DMS153 (cell line): ENCODE measurements around the gene TRPM1.

Experiments used
- DNase-seq: peaks from one replicate; lab custom pipeline; 2025; lab: John Stamatoyannopoulos, UW

Gene TRPM1

GRCh38 chr15:31082771-31083369, 18.7 kb downstream of the TRPM1 start:
- no peak for DNase-seq

DNA sequence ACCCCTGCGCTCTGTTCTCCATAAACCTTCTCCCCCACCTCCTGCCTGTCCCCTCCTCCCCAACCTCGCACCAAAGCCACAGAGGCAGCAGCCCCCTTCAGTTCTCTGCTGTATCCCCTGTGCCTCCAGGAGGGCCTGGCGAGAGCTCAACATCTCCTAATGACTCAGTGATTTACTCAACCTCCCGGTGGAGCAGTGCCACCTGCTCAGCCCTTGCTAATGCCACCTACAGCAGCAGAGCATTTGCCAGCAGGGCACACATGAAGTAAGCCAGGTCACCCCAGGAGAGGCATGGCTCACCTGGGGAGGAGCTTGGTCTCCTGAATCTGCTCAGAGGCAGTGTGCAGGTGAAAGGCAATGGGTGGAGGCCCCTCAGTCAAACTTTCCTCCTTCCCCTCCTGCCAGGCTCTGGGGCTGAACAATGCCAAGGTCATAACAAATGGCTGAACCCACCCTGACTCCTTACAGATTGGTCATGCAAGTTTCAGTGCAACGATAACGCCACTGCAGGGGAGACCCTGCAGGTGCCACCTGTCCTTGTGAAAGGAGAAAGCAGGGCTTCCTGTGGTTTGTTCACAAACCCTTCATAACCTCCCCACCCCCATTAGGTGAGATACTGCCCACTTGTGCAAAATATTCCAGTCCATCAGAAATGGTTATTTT, 19.8 kb downstream of the TRPM1 start:
- no peak for DNase-seq

GRCh38 chr15:31081056-31081455, 20.5 kb downstream of the TRPM1 start:
- no peak for DNase-seq

- DNase-seq: no peak
Measured at GRCh38 chr15:31080591-31081014, 20.9 kb downstream of the TRPM1 start.

DNA sequence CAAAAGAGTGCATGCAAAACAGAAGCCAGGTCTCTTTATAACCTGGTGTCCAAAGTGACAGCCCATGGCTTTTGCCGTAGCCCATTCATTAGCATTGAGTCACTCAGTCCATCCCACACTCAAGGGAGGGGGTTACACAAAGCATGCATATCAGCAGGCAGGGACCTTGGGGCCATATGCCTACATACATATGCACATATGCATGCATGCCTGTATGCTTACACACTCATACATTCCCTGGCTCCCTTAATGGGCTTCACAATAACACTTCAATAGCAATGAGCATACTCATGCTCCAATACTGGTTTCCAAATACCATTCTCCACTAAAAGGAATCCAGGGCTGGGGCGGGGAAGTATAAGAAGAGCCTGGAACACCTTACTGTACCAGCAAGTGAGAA, 22.0 kb downstream of the TRPM1 start:
- no peak for DNase-seq

- DNase-seq: no peak
Measured at GRCh38 chr15:31078471-31078870, 23.1 kb downstream of the TRPM1 start.

- no peak for DNase-seq
Measured at GRCh38 chr15:31077941-31078340, 23.6 kb downstream of the TRPM1 start.

GRCh38 chr15:31077181-31077580, 24.3 kb downstream of the TRPM1 start:
- no peak for DNase-seq

DNA sequence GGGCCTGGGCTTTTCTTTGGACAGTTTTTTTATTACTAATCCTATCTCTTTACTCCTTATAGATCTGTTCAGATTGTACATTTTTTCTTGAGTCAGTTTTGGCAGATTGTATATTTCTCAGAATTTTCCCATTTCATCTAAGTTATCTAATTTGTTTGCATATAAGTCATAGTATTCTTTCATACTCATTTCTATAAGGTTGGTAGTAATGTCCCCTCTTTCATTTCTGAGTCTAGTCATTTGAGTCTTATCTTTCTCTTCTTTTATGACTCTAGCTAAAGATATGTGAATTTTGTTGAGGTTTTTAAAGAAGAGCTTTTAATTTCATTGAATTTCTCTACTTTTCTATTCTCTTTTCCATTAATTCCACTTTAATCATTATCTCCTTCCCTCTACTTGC, 27.2 kb downstream of the TRPM1 start:
- DNase-seq: no peak

DNA sequence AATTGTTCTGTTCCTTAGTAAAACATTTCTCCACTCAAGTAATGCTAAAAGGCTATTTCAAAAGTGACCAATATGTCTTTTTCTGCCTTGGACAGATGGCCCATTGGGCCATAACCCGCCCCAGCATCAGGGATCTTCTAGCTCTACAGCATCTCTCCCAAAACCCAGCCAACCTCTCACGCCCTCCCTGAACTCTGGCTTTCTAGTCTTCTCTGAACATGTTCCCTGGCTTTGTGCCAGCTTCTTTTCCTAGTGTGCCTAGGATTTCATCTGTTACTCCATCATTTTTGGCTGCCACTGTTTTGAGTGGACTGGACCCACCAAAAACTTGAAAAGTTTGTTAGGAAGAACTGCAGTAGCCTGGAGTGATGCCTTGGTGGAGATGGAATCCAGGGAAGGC, 30.7 kb downstream of the TRPM1 start:
- DNase-seq: no peak

DNA sequence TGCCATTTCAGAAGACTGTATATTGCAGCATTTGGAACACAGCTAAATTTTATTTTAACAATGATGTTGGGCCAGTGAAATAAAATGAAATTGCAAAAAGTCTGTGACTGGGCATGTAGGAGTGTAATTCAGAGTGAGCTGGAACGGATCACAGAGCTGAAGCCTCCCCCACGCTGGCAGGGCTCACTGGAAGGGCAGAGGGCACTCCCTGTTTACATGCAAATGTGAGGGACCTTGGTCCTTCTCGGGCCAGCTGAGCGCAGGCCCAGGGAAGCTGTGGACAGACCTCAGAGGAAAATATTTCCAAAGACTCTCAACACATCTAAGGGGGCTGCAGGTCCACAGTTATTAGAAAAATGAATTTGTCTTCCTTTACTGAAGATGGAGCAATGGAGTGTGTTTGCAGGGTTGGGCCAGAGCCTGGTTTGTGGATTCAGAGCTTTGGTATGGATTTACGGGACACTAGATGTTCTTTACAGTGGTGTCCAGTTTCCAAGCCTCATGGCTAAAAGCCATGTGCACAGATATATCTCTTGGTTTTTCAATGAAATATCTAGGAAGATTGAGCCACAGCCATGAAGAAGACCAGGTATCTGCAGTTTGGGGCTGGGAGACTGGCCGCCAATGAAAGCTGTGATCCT, 32.0 kb downstream of the TRPM1 start:
- DNase-seq: no peak

- no peak for DNase-seq
Measured at GRCh38 chr15:31067890-31068603, 33.5 kb downstream of the TRPM1 start.

DNA sequence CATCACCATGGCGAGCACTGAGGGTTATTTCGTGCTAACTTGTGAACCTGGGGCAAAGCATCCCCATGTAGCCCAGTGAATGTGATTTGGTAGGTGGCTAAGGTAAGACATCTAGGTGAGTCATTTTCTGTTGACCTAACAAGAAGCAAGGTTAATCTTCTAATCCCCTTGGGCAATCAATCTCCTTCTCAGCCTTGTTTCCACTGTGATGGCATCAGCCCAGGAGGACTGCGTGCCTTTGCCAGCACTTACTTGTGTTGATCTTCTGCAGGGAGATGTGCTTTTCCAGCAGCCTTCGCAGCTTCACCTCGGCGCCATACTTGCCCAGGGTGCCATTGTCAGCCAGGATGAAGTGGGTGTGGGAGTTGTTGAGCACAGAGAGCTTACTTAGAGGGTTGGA, 35.7 kb downstream of the TRPM1 start:
- no peak for DNase-seq

DNA sequence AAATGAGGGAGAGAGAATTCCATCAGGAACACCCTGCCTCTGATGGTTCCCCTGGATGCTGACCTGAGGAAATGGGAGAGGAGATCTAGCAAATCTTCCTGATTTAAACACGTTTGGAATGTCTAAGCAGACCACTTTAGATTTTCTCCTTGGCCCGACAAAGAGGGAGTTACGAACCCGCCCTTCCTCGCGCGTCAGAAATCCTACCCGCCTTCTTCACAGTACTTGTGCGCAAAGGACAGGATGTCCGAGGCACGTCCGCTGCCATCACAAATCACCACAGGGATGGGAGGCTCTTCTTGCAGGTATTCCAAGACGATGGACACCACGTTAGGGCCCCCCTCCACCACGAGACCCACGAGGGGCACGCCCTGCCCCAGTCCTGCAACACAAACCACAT, 38.6 kb downstream of the TRPM1 start:
- no peak for DNase-seq

- no peak for DNase-seq
Measured at GRCh38 chr15:31062310-31062847, 39.1 kb downstream of the TRPM1 start.

DNA sequence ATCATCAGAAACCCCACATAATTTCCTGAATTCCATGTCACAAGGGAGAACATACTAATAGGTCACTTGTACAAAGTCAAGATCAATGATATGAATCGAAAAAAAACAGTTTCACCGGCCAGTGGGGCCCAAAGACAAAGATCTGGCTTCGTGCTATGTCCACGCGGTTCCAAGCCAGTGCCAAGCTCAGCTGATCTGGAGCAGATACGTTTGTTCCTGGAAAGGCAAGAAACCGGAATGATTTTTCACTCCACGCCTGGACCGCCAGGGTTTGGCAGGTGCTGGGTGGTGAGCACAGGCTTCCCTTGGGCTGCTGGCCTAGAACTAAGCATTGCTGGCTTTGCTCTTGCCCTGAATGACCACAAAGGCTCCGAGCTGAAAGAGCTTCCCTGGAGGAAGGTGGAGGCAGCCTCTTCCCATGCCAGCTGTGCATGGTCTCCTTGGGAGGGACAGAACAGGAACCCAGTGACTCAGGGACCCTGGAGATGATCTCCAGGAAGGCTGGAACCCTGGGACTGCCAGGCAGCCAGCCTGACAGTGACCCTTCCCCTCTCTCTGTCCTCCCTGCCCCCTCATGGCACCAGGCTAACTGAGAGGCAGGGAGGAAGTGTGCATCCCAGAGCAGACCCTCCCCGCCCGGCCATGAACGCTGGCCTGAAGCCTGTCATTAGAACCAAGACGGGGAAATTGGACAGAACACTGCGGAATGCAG, 40.9 kb downstream of the TRPM1 start:
- no peak for DNase-seq

- DNase-seq: no peak
Measured at GRCh38 chr15:31058236-31058962, 43.1 kb downstream of the TRPM1 start.

DNA sequence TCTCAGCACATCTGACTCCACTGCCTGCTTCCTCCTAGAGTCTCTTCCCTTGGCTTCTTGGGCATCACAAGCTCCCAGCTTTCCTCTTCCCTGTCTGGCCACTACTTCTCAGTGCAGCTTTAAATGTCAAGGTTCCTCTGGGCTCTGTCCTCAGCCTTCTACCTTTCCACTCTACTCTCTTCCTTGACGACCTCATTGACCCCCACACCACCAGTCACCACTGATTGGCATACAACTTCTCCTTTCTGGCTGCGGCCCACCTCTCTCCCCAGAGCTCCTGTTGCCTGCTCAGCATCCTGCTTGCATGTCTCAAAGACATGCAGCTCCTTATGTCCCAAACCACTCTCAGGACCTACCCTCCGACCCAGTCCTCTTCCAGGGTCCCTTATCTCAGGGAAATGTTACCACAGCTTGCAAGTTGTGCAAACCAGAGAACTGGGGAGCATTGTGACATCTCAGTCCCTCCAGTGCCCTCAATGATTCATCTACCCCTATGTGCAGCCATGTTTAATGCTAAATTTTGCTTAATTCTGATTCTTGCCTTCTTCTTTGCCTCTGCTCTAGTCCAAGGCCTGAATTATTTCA, 49.9 kb downstream of the TRPM1 start:
- no peak for DNase-seq

GRCh38 chr15:31050953-31051352, 50.6 kb downstream of the TRPM1 start:
- no peak for DNase-seq

GRCh38 chr15:31049682-31050615, 51.6 kb downstream of the TRPM1 start:
- no peak for DNase-seq
